ENCODE data around the gene KCNG3. TPM values are rescaled to one million over a fixed set of nuclear protein-coding genes. Genes with fewer than 3 reads are reported as not detected.

KCNG3 gene
- total RNA-seq, 4 donors from 2014 or later, result 0.27 TPM; not detected in 3

- H3K36me3 ChIP-seq, result no peaks in the 10 kb centered on the region
- WGBS, 2 donors (ENCODE audit: low coverage in 1 of 2), result 67 to 100% methylated on average over 1 of the region's 1 CpG
- ATAC-seq, result no peak
- no peak overlapping the region for H3K4me3 ChIP-seq
- no peak overlapping the region for H3K27ac ChIP-seq
- H3K4me1 ChIP-seq, result no peaks in the 10 kb centered on the region
- H3K27me3 ChIP-seq, result peaks cover 5% of the 10 kb centered on the region
- TF ChIP-seq POLR2A (IDR thresholded peaks at IDR 0.05) (no peak), POLR2AphosphoS5 (IDR thresholded peaks at IDR 0.05) (no peak)
- no peaks in the 10 kb centered on the region for H3K9me3 ChIP-seq
These were observed 101.6 kb downstream of the KCNG3 start for GRCh38 chr2:42392191-42392590.

Small RNAs within 50 kb of the gene (small RNA-seq; reads per million reads assigned to genes)
- gene RF00017, result 0 reads per million in 4 donors
- 0 reads per million in 4 donors for gene RF00612

Other genes starting within 250 kb of the KCNG3 start
- gene COX7A2L, start 132.8 kb downstream of the KCNG3 start, total RNA-seq, result 100 to 1,000 TPM in 3 of 4 donors, 10 to 100 TPM in 1; 85.3 to 131 (median 113) TPM
- 10 to 100 TPM; 22.7 to 56.2 (median 29.3) TPM for gene MTA3, start 74.7 kb upstream of the KCNG3 start, total RNA-seq

All from gastroesophageal sphincter (tissue), 4 donors.